GM12873 (cell line): ENCODE results near the gene DGCR6L.
A peak's percentile ranks its signal among the peaks of the same experiment; 100 is the strongest.

Source experiments
- TF ChIP-seq, protein P1 (sequence below): IDR thresholded peaks from 2 replicates; pipeline ENCODE4 v1.5.1; 2012; ENCODE audit warnings: low read depth, mild to moderate bottlenecking, moderate library complexity, low read length, control low read depth; ENCODE audit not compliant: insufficient read depth; ENCODE audit errors: missing control alignments

Gene DGCR6L

DNA sequence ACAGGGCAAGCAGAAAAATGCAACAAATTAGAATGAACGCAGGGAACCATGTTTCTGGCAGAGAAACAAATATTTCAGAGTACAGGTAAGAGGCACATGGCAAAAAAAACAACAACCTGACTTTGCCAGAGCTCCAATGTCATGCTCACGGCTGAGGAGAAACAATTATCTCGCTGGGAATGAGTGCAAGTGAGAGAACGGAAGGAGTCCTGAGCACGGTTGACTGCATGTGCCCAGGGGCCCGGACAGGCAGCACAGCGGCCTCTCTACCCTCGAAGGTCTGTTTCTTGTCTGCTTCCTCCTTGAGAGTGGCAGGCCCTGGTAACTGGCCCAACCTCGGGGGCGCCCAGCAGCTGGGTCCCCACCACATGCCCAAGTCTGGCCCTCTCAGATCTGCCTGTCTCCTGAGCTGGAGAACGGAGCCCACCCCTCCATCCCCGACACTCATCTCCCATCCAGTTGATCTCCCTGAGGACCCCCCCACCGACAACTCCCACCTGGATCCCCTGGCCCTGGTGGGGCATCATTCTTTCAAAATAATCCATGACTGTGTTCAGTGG lies 27.1 kb downstream of the DGCR6L start:
- TF ChIP-seq, protein P1, sequence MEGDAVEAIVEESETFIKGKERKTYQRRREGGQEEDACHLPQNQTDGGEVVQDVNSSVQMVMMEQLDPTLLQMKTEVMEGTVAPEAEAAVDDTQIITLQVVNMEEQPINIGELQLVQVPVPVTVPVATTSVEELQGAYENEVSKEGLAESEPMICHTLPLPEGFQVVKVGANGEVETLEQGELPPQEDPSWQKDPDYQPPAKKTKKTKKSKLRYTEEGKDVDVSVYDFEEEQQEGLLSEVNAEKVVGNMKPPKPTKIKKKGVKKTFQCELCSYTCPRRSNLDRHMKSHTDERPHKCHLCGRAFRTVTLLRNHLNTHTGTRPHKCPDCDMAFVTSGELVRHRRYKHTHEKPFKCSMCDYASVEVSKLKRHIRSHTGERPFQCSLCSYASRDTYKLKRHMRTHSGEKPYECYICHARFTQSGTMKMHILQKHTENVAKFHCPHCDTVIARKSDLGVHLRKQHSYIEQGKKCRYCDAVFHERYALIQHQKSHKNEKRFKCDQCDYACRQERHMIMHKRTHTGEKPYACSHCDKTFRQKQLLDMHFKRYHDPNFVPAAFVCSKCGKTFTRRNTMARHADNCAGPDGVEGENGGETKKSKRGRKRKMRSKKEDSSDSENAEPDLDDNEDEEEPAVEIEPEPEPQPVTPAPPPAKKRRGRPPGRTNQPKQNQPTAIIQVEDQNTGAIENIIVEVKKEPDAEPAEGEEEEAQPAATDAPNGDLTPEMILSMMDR, result no peak

DNA sequence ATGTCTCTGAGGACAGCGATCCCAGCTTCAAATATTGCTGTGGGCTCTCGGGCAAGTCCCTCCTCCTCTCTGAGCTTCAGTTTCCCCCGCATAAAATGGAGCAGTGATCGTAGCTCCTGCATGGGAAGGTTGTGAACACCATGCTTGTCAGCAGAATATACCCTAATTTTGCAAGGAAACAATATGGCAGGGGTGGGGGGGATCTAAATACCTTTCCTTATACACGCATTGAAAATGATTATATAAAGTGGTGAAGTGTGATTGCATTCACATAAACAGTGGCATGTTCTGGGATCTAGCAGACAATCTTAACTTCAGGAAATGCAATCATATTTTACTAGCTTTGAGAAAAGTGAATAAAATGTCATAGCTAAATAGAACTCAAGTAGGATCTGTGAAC lies 27.8 kb downstream of the DGCR6L start:
- TF ChIP-seq, protein P1, result no peak

DNA sequence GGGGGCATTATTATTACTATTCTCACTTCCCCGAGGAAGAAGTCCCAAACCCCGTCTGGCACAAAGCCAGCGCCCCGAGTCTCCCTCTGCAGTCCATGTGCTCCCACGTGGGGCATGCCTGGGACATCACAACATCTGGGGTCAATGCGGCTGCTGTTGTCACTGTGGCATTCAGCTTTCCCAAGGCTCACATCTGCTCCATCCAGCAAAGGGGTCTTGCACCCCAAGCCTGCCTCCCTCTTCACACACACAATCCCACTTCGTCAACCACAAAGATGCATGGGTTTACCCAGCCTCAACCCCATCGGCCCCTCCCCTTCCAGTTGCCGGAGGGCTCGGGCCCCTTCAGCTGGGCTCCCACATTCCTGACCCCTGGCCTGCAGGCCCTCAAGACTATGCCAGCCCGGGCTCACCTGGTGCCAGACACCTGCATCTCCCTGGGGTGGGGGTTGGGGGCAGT lies 28.2 kb downstream of the DGCR6L start:
- TF ChIP-seq, protein P1, result no peak

DNA sequence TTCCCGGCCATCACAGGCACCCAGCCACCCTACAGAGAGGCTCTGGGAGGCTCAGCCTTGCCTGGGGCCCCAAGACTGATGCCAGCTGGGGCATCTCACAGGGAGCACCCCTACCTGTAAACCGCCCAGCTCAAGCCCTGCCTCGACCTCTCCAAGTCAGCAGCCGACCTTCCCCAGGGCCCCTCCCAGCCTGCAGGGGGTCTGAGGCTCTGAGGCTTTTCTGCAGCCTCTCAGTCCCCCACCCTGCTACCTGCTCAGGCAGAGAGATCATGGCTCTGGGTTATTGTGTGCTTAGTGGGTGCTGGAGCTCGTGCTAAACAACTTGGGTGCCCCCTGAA lies 28.6 kb downstream of the DGCR6L start:
- TF ChIP-seq, protein P1, result no peak

DNA sequence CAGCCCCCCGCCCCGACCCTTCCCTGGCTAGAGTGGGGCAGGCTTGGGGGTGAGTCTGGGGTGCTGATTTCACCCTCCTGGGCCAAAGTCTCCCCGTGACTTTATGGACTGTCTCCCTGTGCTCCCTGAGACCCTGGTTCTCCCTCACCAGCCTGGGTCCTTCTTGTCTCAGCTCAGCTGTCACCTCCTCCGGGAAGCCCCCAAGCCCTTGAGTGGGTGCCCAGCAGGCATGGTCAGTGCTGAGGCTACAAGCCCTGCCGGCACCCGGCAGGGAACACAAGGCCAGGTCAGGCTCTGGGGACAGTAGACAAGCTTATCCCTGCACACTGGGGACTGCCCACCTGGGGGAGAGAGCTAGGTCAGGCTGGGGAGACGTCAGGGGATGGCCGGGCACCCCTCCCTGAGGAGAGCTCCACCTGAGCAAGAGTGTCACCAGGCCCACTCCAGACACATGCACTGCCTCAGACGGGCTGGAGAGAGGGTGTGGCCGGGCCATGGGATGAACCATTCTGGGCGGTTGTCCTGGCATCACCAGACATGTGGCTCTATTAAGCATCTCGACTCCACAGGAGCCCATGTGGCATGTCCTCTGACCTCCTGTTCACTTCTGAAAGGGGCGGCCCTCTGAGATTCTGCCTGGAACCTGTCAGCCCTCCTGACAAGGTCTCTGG lies 29.1 kb downstream of the DGCR6L start:
- TF ChIP-seq, protein P1, result no peak

DNA sequence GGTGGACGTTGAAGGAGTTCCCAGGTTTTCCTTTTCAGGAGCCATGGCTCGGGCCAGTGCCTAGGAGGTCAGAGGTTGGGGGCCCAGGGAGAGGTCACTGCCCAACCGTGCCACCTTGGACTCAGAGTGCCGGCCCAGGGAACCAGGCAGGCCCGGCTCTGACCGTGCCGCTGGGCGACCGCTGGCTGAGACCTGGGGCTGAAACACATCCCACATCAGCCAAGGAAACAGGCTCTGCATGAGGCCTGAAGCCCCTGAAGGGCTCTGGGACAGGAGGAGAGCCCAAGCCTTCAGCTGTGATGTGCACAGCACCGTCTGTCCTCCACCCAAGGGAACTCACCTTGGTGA lies 29.8 kb downstream of the DGCR6L start:
- TF ChIP-seq, protein P1, result no peak

DNA sequence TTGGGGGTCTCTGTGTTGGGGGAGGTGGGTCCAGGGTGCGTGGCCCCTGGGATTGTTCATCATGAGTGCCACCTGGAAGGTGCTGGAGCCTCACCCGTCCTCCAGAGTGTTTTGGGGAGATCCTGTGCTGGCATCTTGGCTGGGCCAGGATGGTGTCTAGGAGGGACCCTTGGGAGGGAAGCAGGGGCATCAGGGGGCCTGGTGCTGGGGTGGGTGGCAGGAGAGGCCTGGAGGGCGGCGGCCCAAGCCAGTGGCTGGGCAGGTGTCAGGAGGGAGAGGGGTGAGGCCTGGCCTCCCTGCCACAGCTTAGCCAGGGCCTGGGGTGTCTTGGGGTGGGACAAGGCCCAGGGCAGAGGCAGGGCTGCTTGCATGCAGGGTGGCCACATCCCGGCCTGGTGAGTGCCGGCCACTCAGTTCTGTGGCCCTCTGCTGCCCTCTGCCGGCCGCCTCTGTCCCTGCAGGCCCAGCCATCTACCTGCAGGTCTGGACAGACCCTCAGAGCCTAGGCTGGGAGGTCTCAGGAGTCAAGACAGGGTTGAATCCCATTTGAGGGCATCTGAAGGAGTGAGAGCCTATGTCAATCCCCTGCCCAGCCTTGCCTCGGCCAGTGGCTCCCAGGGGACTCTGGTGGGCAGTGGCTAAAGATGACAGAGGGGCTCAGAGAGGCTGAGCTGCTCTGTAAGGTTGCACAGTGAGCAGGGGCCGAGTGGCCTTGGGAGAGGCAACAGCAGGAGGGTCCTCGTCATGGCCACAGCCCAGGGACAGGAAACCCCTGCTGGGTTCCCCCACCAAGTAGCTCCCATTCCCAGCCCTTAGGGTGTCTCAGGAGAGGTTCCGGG lies 34.2 kb downstream of the DGCR6L start:
- TF ChIP-seq, protein P1, result peak; percentile 88
